ENCODE data around the gene CCDC149.

DNA sequence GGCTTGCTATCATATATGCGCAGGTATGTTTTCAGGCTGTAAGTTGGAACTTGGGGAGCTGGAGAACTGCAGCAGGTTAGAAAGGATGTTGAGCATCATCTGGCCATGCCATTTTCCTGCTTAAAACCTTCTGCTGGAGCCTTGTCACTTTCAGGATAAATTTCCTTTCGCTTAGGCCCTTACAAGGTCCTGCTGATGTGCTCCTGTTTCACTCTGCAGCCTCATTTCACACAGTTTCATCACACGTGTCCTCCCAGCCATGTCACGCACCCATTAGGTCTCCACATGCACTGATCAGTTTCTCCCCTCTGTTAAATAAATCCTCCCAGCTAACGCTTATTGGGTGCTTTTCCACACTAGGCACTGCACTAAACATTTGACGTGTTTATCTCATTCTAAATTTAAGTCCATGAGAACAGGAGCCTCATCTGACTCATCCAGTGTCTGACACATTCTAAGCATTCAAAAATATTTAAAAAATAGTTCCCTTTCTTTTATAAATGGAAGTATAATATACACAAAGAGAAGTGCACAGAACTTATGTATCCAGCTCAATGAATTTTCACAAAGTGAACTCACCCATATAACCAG is 102.9 kb downstream of the CCDC149 start:
- TF ChIP-seq REST (IDR thresholded peaks at IDR 0.05; ENCODE audit: insufficient read depth in 1 of 2, low read depth in 2 of 2, low read length in 2 of 2) (no peak), TAF1 (IDR thresholded peaks at IDR 0.05; ENCODE audit: borderline replicate concordance, insufficient read depth, low read length) (no peak)
